ENCODE data around the gene DGKG. TPM values are rescaled to one million over a fixed set of nuclear protein-coding genes. Genes with fewer than 3 reads are reported as not detected.
A peak's percentile ranks its signal among the peaks of the same experiment; 100 is the strongest.

Gene DGKG
- polyA plus RNA-seq, 3 donors = 4.2 to 9.2 (median 4.3) TPM

DNA sequence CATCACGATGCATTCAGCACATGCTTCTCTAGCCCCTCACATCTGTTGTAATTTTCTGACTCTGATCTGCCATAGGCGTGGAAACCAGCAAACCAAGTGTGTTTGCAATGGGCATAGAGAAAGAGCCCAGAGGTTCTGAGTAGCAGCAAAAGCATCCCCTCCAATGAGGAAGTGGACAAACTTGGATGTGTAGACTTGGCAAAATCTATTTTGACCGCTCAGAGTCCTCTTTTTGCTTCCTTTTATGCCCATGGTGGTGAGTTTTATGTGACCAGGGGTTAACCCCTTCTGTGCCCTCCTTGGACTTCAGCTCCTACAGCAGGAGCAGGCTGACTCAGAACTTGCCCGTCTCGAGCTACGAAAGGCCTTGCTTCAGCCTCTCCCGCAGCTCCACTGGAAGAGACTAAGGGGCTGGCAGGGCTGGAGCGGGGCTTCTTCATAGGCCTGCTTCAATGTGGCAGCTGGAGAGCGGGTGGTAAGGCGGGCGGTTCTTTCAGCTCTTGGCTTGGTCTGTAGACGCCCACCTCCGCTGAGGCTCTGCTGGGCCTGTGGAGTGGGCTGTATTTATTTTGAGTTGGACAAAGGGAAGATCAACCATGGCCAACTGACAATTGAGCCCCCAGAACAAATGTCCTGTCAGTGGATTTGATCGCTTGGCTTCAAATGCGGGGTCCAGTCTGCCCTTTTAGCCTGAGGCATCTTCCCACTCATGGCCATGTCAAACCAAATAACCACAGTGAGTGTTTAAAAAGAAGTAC lies 246.6 kb downstream of the DGKG start:
- Histone ChIP-seq H4K20me1 (ENCODE audit: insufficient read depth, low read length) (peaks cover 3% of the 10 kb centered on the region), H2AFZ (ENCODE audit: insufficient read depth, low read depth, low read length, poor library complexity, severe bottlenecking) (no peak overlapping the region), H3K4me3 (replicated peaks in 1 of 3; ENCODE audit: low read depth in 2 of 3, low read length in 3 of 3) (no peak overlapping the region), H3K4me2 (replicated peaks; ENCODE audit: extremely low read depth, low read length, poor library complexity, severe bottlenecking) (no peak overlapping the region), H3K36me3 (replicated peaks in 1 of 2; ENCODE audit: control insufficient read depth in 1 of 2, insufficient read depth in 2 of 2, low read length in 2 of 2) (no peaks in the 10 kb centered on the region), H3K27me3 (ENCODE audit: control insufficient read depth in 2 of 2, insufficient read depth in 2 of 2, low read length in 2 of 2) (peaks cover 33 to 42% of the 10 kb centered on the region in 2 donors), H3K9me3 (replicated peaks in 1 of 2; ENCODE audit: control insufficient read depth in 1 of 2, insufficient read depth in 1 of 2, low read length in 2 of 2) (peaks cover 0 to 9% of the 10 kb centered on the region in 2 donors), H3K79me2 (ENCODE audit: insufficient read depth, low read length) (no peaks in the 10 kb centered on the region), H3K9ac (ENCODE audit: insufficient read depth, low read length, poor library complexity, severe bottlenecking) (no peak overlapping the region), H3K27ac (ENCODE audit: low read depth in 1 of 2, low read length in 2 of 2) (no peak overlapping the region), H3K4me1 (ENCODE audit: control insufficient read depth in 1 of 2, insufficient read depth in 2 of 2, low read length in 2 of 2) (peaks cover 6 to 9% of the 10 kb centered on the region in 2 donors)
- H3K27ac Mint-ChIP-seq = peak overlapping the region in 1 of 7 donors; percentile 78
- H3K27me3 Mint-ChIP-seq (ENCODE audit: low read depth in 3 of 3) = peaks cover 51 to 62% (median 59%) of the 10 kb centered on the region in 3 donors
- 94% methylated on average over 12 of the region's 15 CpGs for WGBS (ENCODE audit: insufficient coverage)
- DNase-seq = no peak
- TF ChIP-seq, protein P1, sequence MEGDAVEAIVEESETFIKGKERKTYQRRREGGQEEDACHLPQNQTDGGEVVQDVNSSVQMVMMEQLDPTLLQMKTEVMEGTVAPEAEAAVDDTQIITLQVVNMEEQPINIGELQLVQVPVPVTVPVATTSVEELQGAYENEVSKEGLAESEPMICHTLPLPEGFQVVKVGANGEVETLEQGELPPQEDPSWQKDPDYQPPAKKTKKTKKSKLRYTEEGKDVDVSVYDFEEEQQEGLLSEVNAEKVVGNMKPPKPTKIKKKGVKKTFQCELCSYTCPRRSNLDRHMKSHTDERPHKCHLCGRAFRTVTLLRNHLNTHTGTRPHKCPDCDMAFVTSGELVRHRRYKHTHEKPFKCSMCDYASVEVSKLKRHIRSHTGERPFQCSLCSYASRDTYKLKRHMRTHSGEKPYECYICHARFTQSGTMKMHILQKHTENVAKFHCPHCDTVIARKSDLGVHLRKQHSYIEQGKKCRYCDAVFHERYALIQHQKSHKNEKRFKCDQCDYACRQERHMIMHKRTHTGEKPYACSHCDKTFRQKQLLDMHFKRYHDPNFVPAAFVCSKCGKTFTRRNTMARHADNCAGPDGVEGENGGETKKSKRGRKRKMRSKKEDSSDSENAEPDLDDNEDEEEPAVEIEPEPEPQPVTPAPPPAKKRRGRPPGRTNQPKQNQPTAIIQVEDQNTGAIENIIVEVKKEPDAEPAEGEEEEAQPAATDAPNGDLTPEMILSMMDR (IDR thresholded peaks at IDR 0.05) = no peak
- H3K9me3 Mint-ChIP-seq = peaks cover 0 to 6% (median 5%) of the 10 kb centered on the region in 7 donors
- peaks cover 5 to 6% of the 10 kb centered on the region in 2 donors for H3K36me3 Mint-ChIP-seq
- peak overlapping the region in 1 of 2 donors; percentile 50 for H3K4me3 Mint-ChIP-seq
- intact Hi-C loops (cut with micrococcal nuclease) = loop anchor here in 1 of 2 donors (5.0 kb wide), 1 partner anchor 37 kb away; no protein-coding TSS in a partner anchor
- H3K4me1 Mint-ChIP-seq = peaks cover 11% of the 10 kb centered on the region

DNA sequence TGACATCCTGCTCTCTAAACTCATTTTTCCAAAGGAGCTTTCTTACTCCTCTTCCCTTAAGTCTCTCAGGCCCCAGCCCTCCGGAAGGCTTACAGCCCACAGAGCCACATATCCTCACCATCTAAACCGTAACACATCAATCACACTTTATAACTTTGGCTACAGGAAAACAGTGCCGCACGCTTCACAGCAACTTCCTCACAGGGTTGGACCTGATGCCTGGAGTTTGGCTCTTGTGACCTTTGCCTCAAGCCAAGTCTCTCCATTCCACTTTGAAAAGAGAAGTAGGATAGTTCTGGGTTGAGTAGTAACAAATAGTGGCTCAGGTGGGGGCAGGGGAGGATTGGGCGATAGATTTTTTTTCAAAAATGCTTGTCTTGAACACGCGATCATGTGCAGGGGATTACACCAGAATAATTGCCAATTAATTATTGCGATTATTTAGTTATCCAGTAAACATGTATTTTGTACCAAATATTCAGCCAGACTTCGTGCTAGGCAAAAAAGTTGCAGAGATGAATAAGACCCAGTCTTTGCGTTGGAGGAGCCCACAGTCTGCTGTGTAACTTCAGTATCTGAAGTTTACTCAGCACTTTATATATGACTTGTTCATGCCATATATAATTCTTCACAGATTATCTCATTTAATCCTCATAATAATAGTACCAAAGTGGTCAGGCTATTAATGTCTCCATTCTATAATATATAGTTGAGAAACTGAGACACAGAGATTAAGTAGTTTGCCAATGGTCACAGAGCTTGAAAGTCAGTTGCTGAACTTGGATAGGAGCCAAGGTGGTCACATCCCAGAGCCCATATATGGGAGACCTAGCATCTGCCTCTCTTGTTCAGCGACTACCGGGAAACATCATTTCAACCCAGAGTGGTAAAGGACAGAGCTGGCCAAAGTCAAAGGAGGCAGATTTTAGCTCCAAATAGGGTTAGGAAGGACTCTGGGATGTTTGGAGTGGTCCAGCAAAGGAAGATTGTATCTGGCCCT lies 250.8 kb downstream of the DGKG start:
- H3K4me1 ChIP-seq (ENCODE audit: control insufficient read depth in 1 of 2, insufficient read depth in 2 of 2, low read length in 2 of 2) = peaks cover 35 to 42% of the 10 kb centered on the region in 2 donors
- Mint-ChIP-seq H3K36me3 (peaks cover 10% of the 10 kb centered on the region in 2 donors), H3K4me1 (peaks cover 42% of the 10 kb centered on the region), H3K27me3 (ENCODE audit: low read depth in 3 of 3) (peaks cover 82 to 93% (median 85%) of the 10 kb centered on the region in 3 donors), H3K9me3 (peaks cover 0 to 18% (median 8%) of the 10 kb centered on the region in 7 donors), H3K4me3 (peak overlapping the region; percentile 64 to 97), H3K27ac (no peak overlapping the region)
- no peak overlapping the region for H3K9ac ChIP-seq (ENCODE audit: insufficient read depth, low read length, poor library complexity, severe bottlenecking)
- peak overlapping the region; percentile 8 for H3K4me2 ChIP-seq (replicated peaks; ENCODE audit: extremely low read depth, low read length, poor library complexity, severe bottlenecking)
- peaks cover 0 to 14% of the 10 kb centered on the region in 2 donors for H3K9me3 ChIP-seq (replicated peaks in 1 of 2; ENCODE audit: control insufficient read depth in 1 of 2, insufficient read depth in 1 of 2, low read length in 2 of 2)
- H2AFZ ChIP-seq (ENCODE audit: insufficient read depth, low read depth, low read length, poor library complexity, severe bottlenecking) = no peak overlapping the region
- intact Hi-C loops (cut with micrococcal nuclease) = loop anchor here in 1 of 2 donors (5.0 kb wide), 1 partner anchor 51 kb away; no protein-coding TSS in a partner anchor
- H3K27ac ChIP-seq (ENCODE audit: low read depth in 1 of 2, low read length in 2 of 2) = no peak overlapping the region
- TF ChIP-seq, protein P1 (IDR thresholded peaks at IDR 0.05) = no peak
- 79% methylated on average over 4 of the region's 12 CpGs for WGBS (ENCODE audit: insufficient coverage)
- peaks cover 13% of the 10 kb centered on the region for H4K20me1 ChIP-seq (ENCODE audit: insufficient read depth, low read length)
- H3K36me3 ChIP-seq (replicated peaks in 1 of 2; ENCODE audit: control insufficient read depth in 1 of 2, insufficient read depth in 2 of 2, low read length in 2 of 2) = no peaks in the 10 kb centered on the region
- peaks cover 58 to 73% of the 10 kb centered on the region in 2 donors for H3K27me3 ChIP-seq (ENCODE audit: control insufficient read depth in 2 of 2, insufficient read depth in 2 of 2, low read length in 2 of 2)
- DNase-seq = peak; percentile 35 to 52 (median 43)
- H3K79me2 ChIP-seq (ENCODE audit: insufficient read depth, low read length) = no peaks in the 10 kb centered on the region
- no peak overlapping the region for H3K4me3 ChIP-seq (replicated peaks in 1 of 3; ENCODE audit: low read depth in 2 of 3, low read length in 3 of 3)
